A673 (cell line): Measurements from ENCODE around the gene PCLO.

Source experiments
- EZH2 ChIP-seq: fragments of 200-600 bp; sonication (generic); IDR thresholded peaks from 2 replicates; pipeline ENCODE4 v1.6.1; 2017; ENCODE audit warnings: borderline replicate concordance, low read depth, mild to moderate bottlenecking, mixed read lengths, antibody characterized with exemption, low read length; ENCODE audit not compliant: poor library complexity, severe bottlenecking
- TF ChIP-seq, protein P1 (sequence below): fragments of 300-800, 200-600 bp; sonication (generic); conservative IDR thresholded peaks from 2 replicates; pipeline ENCODE4 v1.5.1; 2017; ENCODE audit warnings: low read depth, mild to moderate bottlenecking, antibody characterized with exemption, low read length, moderate library complexity, mixed read lengths

DNA sequence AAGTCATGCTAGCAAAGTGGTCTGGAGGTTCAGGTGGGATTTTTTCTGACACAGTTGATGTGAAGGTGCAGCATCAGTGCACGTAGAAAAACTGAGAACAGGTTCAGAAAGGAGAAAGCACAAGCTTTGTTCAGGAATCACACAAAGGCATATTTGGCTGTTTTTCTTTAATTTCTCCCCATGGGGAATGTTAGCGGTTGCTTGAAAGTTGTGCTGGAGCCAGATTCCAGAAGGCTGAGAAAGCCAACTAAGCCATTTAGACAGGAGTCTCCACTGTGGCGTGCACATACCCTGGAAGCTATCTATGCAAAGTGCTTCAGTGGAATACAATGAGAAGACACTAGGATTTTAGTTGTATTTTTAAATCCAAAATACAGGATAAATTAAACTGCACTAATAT is 201.4 kb downstream of the PCLO start:
- TF ChIP-seq, protein P1, sequence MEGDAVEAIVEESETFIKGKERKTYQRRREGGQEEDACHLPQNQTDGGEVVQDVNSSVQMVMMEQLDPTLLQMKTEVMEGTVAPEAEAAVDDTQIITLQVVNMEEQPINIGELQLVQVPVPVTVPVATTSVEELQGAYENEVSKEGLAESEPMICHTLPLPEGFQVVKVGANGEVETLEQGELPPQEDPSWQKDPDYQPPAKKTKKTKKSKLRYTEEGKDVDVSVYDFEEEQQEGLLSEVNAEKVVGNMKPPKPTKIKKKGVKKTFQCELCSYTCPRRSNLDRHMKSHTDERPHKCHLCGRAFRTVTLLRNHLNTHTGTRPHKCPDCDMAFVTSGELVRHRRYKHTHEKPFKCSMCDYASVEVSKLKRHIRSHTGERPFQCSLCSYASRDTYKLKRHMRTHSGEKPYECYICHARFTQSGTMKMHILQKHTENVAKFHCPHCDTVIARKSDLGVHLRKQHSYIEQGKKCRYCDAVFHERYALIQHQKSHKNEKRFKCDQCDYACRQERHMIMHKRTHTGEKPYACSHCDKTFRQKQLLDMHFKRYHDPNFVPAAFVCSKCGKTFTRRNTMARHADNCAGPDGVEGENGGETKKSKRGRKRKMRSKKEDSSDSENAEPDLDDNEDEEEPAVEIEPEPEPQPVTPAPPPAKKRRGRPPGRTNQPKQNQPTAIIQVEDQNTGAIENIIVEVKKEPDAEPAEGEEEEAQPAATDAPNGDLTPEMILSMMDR: no peak
- no peak for TF ChIP-seq EZH2
